ENCODE data around the gene RHBDD3. TPM values are rescaled to one million over a fixed set of nuclear protein-coding genes. Genes with fewer than 3 reads are reported as not detected.
"Not testable (repeated sequence)": the region's sequence is repeated elsewhere in the genome, so short reads cannot be mapped to it uniquely, and the experiment has no call there.

RHBDD3 gene
- total RNA-seq, 4 donors from 2014 or later, result 19.8 to 38.0 (median 28.6) TPM

- DNase-seq (no peak), ATAC-seq (no peak)
- no peak overlapping the region for H3K27ac ChIP-seq
- no peaks in the 10 kb centered on the region for H3K27me3 ChIP-seq
- H3K4me3 ChIP-seq, result no peak overlapping the region
- intact Hi-C loops (cut with DNase I; ENCODE audit: low total_unique reads), result no loop called here
- TF ChIP-seq CTCF (IDR thresholded peaks at IDR 0.05 in 4 of 5, conservative IDR thresholded peaks at IDR 0.05 in 1 of 5) (no peak), POLR2A (IDR thresholded peaks at IDR 0.05) (no peak)
- in situ Hi-C loops (cut with MboI; ENCODE audit: low sequenced_read_pairs in 4 of 4), result no loop called here
- no peaks in the 10 kb centered on the region for H3K36me3 ChIP-seq
- H3K9me3 ChIP-seq, result no peaks in the 10 kb centered on the region
- no peaks in the 10 kb centered on the region for H3K4me1 ChIP-seq
These were observed 14.1 kb downstream of the RHBDD3 start for GRCh38 chr22:29253561-29254285.

- in situ Hi-C loops (cut with MboI; ENCODE audit: low sequenced_read_pairs in 4 of 4), result no loop called here
- ATAC-seq, result no peak
- no peak overlapping the region for H3K4me3 ChIP-seq
These were observed 15.5 kb downstream of the RHBDD3 start for GRCh38 chr22:29251981-29252911.

DNA sequence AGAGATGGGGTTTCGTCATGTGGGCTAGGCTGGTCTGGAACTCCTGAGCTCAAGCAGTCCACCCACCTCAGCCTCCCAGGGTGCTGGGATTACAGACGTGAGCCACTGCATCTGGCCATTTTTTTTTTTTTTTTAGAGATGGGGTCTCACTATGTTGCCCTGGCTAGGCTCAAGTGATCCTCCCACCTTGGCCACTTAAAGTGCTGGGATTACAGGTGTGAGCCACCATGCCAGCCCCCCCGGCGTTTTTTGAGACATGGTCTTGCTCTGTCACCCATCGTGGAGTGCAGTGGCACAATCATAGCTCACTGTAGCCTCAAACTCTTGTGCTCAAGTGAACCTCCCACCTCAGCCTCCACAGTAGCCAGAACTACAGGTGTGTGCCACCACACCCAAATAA is 16.5 kb downstream of the RHBDD3 start:
- intact Hi-C loops (cut with DNase I; ENCODE audit: low total_unique reads), result no loop called here
- ATAC-seq (no peak), DNase-seq (no peak)
- no peaks in the 10 kb centered on the region for H3K27me3 ChIP-seq
- in situ Hi-C loops (cut with MboI; ENCODE audit: low sequenced_read_pairs in 4 of 4), result no loop called here
- no peaks in the 10 kb centered on the region for H3K4me1 ChIP-seq
- H3K36me3 ChIP-seq, result no peaks in the 10 kb centered on the region
- TF ChIP-seq POLR2A (IDR thresholded peaks at IDR 0.05) (no peak), CTCF (IDR thresholded peaks at IDR 0.05 in 4 of 5, conservative IDR thresholded peaks at IDR 0.05 in 1 of 5) (no peak)
- no peaks in the 10 kb centered on the region for H3K9me3 ChIP-seq
- H3K4me3 ChIP-seq, result no peak overlapping the region
- no peak overlapping the region for H3K27ac ChIP-seq

More at GRCh38 chr22:29251981-29252911, 15.5 kb downstream of the RHBDD3 start:
- Histone ChIP-seq H3K27me3 (no peaks in the 10 kb centered on the region), H3K9me3 (no peaks in the 10 kb centered on the region), H3K4me1 (no peaks in the 10 kb centered on the region), H3K27ac (no peak overlapping the region), H3K36me3 (no peaks in the 10 kb centered on the region)
- no peak for DNase-seq
- intact Hi-C loops (cut with DNase I; ENCODE audit: low total_unique reads), result no loop called here
- TF ChIP-seq POLR2A (IDR thresholded peaks at IDR 0.05), result no peak
- TF ChIP-seq CTCF (IDR thresholded peaks at IDR 0.05 in 4 of 5, conservative IDR thresholded peaks at IDR 0.05 in 1 of 5), result no peak

DNA sequence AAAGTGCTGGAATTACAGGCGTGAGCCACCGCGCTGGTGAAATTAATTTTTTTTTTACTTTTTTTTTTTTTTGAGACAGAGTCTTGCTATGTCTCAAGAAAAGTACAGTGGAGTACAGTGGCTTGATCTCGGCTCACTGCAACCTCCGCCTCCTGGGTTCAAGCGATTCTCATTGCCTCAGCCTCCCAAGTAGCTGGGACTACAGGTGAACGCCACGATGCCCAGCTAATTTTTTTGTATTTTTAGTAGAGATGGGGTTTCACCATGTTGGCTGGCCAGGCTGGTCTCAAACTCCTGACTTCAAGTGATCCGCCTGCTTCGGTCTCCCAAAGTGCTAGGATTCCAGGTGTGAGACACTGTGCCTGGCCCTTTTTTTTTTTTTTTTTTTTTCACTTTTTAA is 19.9 kb downstream of the RHBDD3 start:
- in situ Hi-C loops (cut with MboI; ENCODE audit: low sequenced_read_pairs in 4 of 4) (loop anchor here in 2 of 4 donors (10.0 kb wide), 1 partner anchor 393 kb away; no protein-coding TSS in a partner anchor), intact Hi-C loops (cut with DNase I; ENCODE audit: low total_unique reads) (loop anchor here (10.0 kb wide), 1 partner anchor 393 kb away; no protein-coding TSS in a partner anchor)
- H3K27ac ChIP-seq, DNase-seq, H3K4me3 ChIP-seq, ATAC-seq, H3K4me1 ChIP-seq, H3K9me3 ChIP-seq, H3K27me3 ChIP-seq, H3K36me3 ChIP-seq: not testable (repeated sequence)
